Endothelial cell of hepatic sinusoid (primary cell): Measurements from ENCODE around the gene PRKAG2.
"Not testable (repeated sequence)": the region's sequence is repeated elsewhere in the genome, so short reads cannot be mapped to it uniquely, and the experiment has no call there.

ENCODE experiments used
- in situ Hi-C: cut with HindIII; loops from 2 replicates; pipeline ENCODE4 v1.10.0; 2017; ENCODE audit warnings: low sequenced_read_pairs

PRKAG2 gene

GRCh38 chr7:151758622-151759540 lies 118.0 kb downstream of the PRKAG2 start:
- in situ Hi-C loops, result loop anchor here (25.0 kb wide), 1 partner anchor 397 kb away; no protein-coding TSS in a partner anchor

GRCh38 chr7:151757274-151757673 lies 119.6 kb downstream of the PRKAG2 start:
- in situ Hi-C loops, result loop anchor here (25.0 kb wide), 1 partner anchor 395 kb away; no protein-coding TSS in a partner anchor

- in situ Hi-C loops, result loop anchor here (25.0 kb wide), 1 partner anchor 395 kb away; no protein-coding TSS in a partner anchor
Measured at GRCh38 chr7:151756866-151757265, 120.0 kb downstream of the PRKAG2 start.

- in situ Hi-C loops, result loop anchor here (25.0 kb wide), 1 partner anchor 394 kb away; no protein-coding TSS in a partner anchor
Measured at GRCh38 chr7:151756076-151756731, 120.7 kb downstream of the PRKAG2 start.

GRCh38 chr7:151755131-151755801 lies 121.6 kb downstream of the PRKAG2 start:
- in situ Hi-C loops, result loop anchor here (25.0 kb wide), 1 partner anchor 393 kb away; no protein-coding TSS in a partner anchor

GRCh38 chr7:151754688-151755130 lies 122.2 kb downstream of the PRKAG2 start:
- in situ Hi-C loops, result loop anchor here (25.0 kb wide), 1 partner anchor 392 kb away; no protein-coding TSS in a partner anchor

GRCh38 chr7:151754142-151754590 lies 122.7 kb downstream of the PRKAG2 start:
- in situ Hi-C loops, result loop anchor here (25.0 kb wide), 1 partner anchor 392 kb away; no protein-coding TSS in a partner anchor

GRCh38 chr7:151752816-151753595 lies 123.9 kb downstream of the PRKAG2 start:
- in situ Hi-C loops, result loop anchor here (25.0 kb wide), 1 partner anchor 391 kb away; no protein-coding TSS in a partner anchor

GRCh38 chr7:151752037-151752436 lies 124.9 kb downstream of the PRKAG2 start:
- in situ Hi-C loops, result loop anchor here (25.0 kb wide), 1 partner anchor 390 kb away; no protein-coding TSS in a partner anchor

- in situ Hi-C loops, result no loop called here
Measured at GRCh38 chr7:151748733-151749132, 128.2 kb downstream of the PRKAG2 start.

GRCh38 chr7:151748021-151748420 lies 128.9 kb downstream of the PRKAG2 start:
- in situ Hi-C loops, result not testable (repeated sequence)

GRCh38 chr7:151745706-151746105 lies 131.2 kb downstream of the PRKAG2 start:
- in situ Hi-C loops, result no loop called here

GRCh38 chr7:151744656-151745638 lies 132.0 kb downstream of the PRKAG2 start:
- in situ Hi-C loops, result no loop called here

- in situ Hi-C loops, result no loop called here
Measured at GRCh38 chr7:151744051-151744580, 132.8 kb downstream of the PRKAG2 start.

- in situ Hi-C loops, result no loop called here
Measured at GRCh38 chr7:151743481-151743983, 133.4 kb downstream of the PRKAG2 start.

GRCh38 chr7:151742713-151743480 lies 134.0 kb downstream of the PRKAG2 start:
- in situ Hi-C loops, result no loop called here

- in situ Hi-C loops, result no loop called here
Measured at GRCh38 chr7:151741585-151741984, 135.3 kb downstream of the PRKAG2 start.
